ENCODE data around the gene SULF2.

SULF2 gene

GRCh38 chr20:47758517-47759450 is 26.5 kb downstream of the SULF2 start:
- DNase-seq, result no peak

GRCh38 chr20:47757145-47758035 is 27.9 kb downstream of the SULF2 start:
- DNase-seq, result no peak

GRCh38 chr20:47754946-47755652 is 30.2 kb downstream of the SULF2 start:
- DNase-seq, result no peak

GRCh38 chr20:47754388-47754715 is 30.9 kb downstream of the SULF2 start:
- no peak for DNase-seq

- DNase-seq, result no peak
Observed at GRCh38 chr20:47753576-47754387, 31.5 kb downstream of the SULF2 start.

GRCh38 chr20:47751449-47751848 is 33.8 kb downstream of the SULF2 start:
- DNase-seq, result no peak

GRCh38 chr20:47749339-47749738 is 35.9 kb downstream of the SULF2 start:
- peak; percentile 68 for DNase-seq

- DNase-seq, result no peak
Observed at GRCh38 chr20:47748823-47749222, 36.5 kb downstream of the SULF2 start.

- no peak for DNase-seq
Observed at GRCh38 chr20:47748069-47748468, 37.2 kb downstream of the SULF2 start.

GRCh38 chr20:47747669-47748031 is 37.6 kb downstream of the SULF2 start:
- DNase-seq, result no peak

- no peak for DNase-seq
Observed at GRCh38 chr20:47744803-47745202, 40.5 kb downstream of the SULF2 start.

GRCh38 chr20:47743671-47744070 is 41.6 kb downstream of the SULF2 start:
- DNase-seq, result no peak

- no peak for DNase-seq
Observed at GRCh38 chr20:47741669-47742608, 43.3 kb downstream of the SULF2 start.

GRCh38 chr20:47740862-47741184 is 44.5 kb downstream of the SULF2 start:
- no peak for DNase-seq

- no peak for DNase-seq
Observed at GRCh38 chr20:47740121-47740861, 45.0 kb downstream of the SULF2 start.

- no peak for DNase-seq
Observed at GRCh38 chr20:47737923-47738322, 47.4 kb downstream of the SULF2 start.

- no peak for DNase-seq
Observed at GRCh38 chr20:47736570-47737152, 48.6 kb downstream of the SULF2 start.

- no peak for DNase-seq
Observed at GRCh38 chr20:47735412-47736400, 49.6 kb downstream of the SULF2 start.

- DNase-seq, result no peak
Observed at GRCh38 chr20:47734870-47735269, 50.4 kb downstream of the SULF2 start.
